GM23338 (cell line): ENCODE measurements around the gene CACNA1S. TPM values are rescaled to one million over a fixed set of nuclear protein-coding genes. Genes with fewer than 3 reads are reported as not detected.
A peak's percentile ranks its signal among the peaks of the same experiment; 100 is the strongest.

Experiments
- ATAC-seq: fragments of 200-7000 bp; cut with Tn5 transposase; 3 replicates; pipeline ENCODE4 v1.9.1; 2020
- DNase-seq: peaks from one replicate; pipeline ENCODE4 v3.0.0-alpha.2; 2015; ENCODE audit warnings: low spot score
- H2AFZ ChIP-seq: fragments of 200-600 bp; sonication (generic); 2 replicates; pipeline ENCODE4 v1.8.0; 2016; ENCODE audit warnings: antibody characterized with exemption, mild to moderate bottlenecking, moderate library complexity
- H3F3A ChIP-seq: fragments of 200-600 bp; sonication (generic); replicated peaks from 2 replicates; pipeline ENCODE4 v1.8.0; 2017; ENCODE audit warnings: antibody characterized with exemption, mixed run types, low read depth
- H3K27ac ChIP-seq: fragments of 200-600 bp; sonication (generic); 2 replicates; pipeline ENCODE4 v1.6.1; 2016; ENCODE audit warnings: low read depth
- H3K27me3 ChIP-seq: fragments of 200-600 bp; sonication (generic); 2 replicates; pipeline ENCODE4 v1.8.0; 2016; ENCODE audit warnings: mild to moderate bottlenecking, mixed run types, moderate library complexity; ENCODE audit not compliant: insufficient read depth
- H3K36me3 ChIP-seq: fragments of 200-600 bp; sonication (generic); 2 replicates; pipeline ENCODE4 v1.8.0; 2016; ENCODE audit warnings: mild to moderate bottlenecking; ENCODE audit not compliant: insufficient read depth
- H3K4me1 ChIP-seq: fragments of 200-600 bp; sonication (generic); 2 replicates; pipeline ENCODE4 v1.8.0; 2016; ENCODE audit warnings: mild to moderate bottlenecking, moderate library complexity; ENCODE audit not compliant: insufficient read depth
- H3K4me2 ChIP-seq: fragments of 200-600 bp; sonication (generic); 2 replicates; pipeline ENCODE4 v1.7.1; 2017; ENCODE audit warnings: mixed run types
- H3K4me3 ChIP-seq: fragments of 200-600 bp; sonication (generic); 2 replicates; pipeline ENCODE4 v1.6.1; 2016; ENCODE audit warnings: mixed run types
- H3K79me2 ChIP-seq: fragments of 200-600 bp; sonication (generic); replicated peaks from 2 replicates; pipeline ENCODE4 v1.8.0; 2017; ENCODE audit warnings: mild to moderate bottlenecking; ENCODE audit not compliant: insufficient read depth
- H3K9me2 ChIP-seq: fragments of 200-600 bp; sonication (generic); 2 replicates; pipeline ENCODE4 v1.8.0; 2017; ENCODE audit not compliant: insufficient read depth
- H4K20me1 ChIP-seq: fragments of 200-600 bp; sonication (generic); replicated peaks from 2 replicates; pipeline ENCODE4 v1.8.0; 2017; ENCODE audit warnings: mild to moderate bottlenecking; ENCODE audit not compliant: insufficient read depth
- H3K27ac Mint-ChIP-seq: 2 replicates; pipeline ENCODE4 v1.8.0; 2020; ENCODE audit warnings: inconsistent platforms, mild to moderate bottlenecking, moderate library complexity, mixed read lengths
- H3K27me3 Mint-ChIP-seq: 3 replicates; pipeline ENCODE4 v1.8.0; 2022; ENCODE audit warnings: low read depth, mild to moderate bottlenecking, moderate library complexity, mixed read lengths, inconsistent platforms; ENCODE audit not compliant: insufficient read depth, poor library complexity
- H3K36me3 Mint-ChIP-seq: 3 replicates; pipeline ENCODE4 v1.8.0; 2021; ENCODE audit warnings: low read depth, mild to moderate bottlenecking, inconsistent platforms, moderate library complexity, mixed read lengths
- H3K4me1 Mint-ChIP-seq: 3 replicates; pipeline ENCODE4 v1.8.0; 2020; ENCODE audit warnings: mild to moderate bottlenecking, inconsistent platforms, mixed read lengths
- H3K4me3 Mint-ChIP-seq: 3 replicates; pipeline ENCODE4 v1.8.0; 2021; ENCODE audit warnings: moderate library complexity, mild to moderate bottlenecking, inconsistent platforms, mixed read lengths
- H3K9me3 Mint-ChIP-seq: 3 replicates; pipeline ENCODE4 v1.8.0; 2020; ENCODE audit warnings: moderate library complexity, mild to moderate bottlenecking, inconsistent platforms, mixed read lengths
- CREB1 ChIP-seq: fragments of 250-450 bp; sonication (Bioruptor Pico); IDR thresholded peaks from 2 replicates; pipeline ENCODE4 v1.5.0; 2020; ENCODE audit warnings: low read depth, mild to moderate bottlenecking, moderate library complexity
- CTCF ChIP-seq, 2 experiments: fragments of 200-600 bp in 1 of 2; sonication (generic) in 1 of 2; conservative IDR thresholded peaks; 2 replicates each; pipeline versions ENCODE4 v1.5.1 to v1.6.1; 2016 to 2017; ENCODE audit warnings: antibody characterized with exemption in 2 of 2, low read depth in 2 of 2, mild to moderate bottlenecking in 2 of 2, moderate library complexity in 1 of 2
- ETS1 ChIP-seq: IDR thresholded peaks from 2 replicates; pipeline ENCODE4 v1.6.1; 2016; ENCODE audit warnings: antibody characterized with exemption
- EZH2 ChIP-seq: fragments of 200-600 bp; sonication (generic); IDR thresholded peaks from one replicate; pipeline ENCODE4 v1.8.0; 2017; ENCODE audit warnings: antibody characterized with exemption, mild to moderate bottlenecking, low read depth; ENCODE audit not compliant: unreplicated experiment
- EZH2phosphoT487 ChIP-seq: fragments of 200-600 bp; sonication (generic); IDR thresholded peaks from one replicate; pipeline ENCODE4 v1.8.1; 2018; ENCODE audit warnings: antibody characterized with exemption; ENCODE audit not compliant: unreplicated experiment
- JUNB ChIP-seq: IDR thresholded peaks from one replicate; pipeline ENCODE4 v1.6.1; 2016; ENCODE audit warnings: antibody characterized with exemption; ENCODE audit not compliant: unreplicated experiment
- NANOG ChIP-seq: IDR thresholded peaks from 2 replicates; pipeline ENCODE4 v1.6.1; 2016; ENCODE audit warnings: antibody characterized with exemption, borderline replicate concordance
- POLR2AphosphoS5 ChIP-seq: IDR thresholded peaks from 2 replicates; pipeline ENCODE4 v1.6.1; 2016; ENCODE audit warnings: antibody characterized with exemption, low read depth
- STAT1 ChIP-seq: IDR thresholded peaks from one replicate; pipeline ENCODE4 v1.6.1; 2016; ENCODE audit warnings: antibody characterized with exemption; ENCODE audit not compliant: unreplicated experiment
- ZNF114 ChIP-seq: fragments of 250-450 bp; sonication (Bioruptor Pico); IDR thresholded peaks from 2 replicates; pipeline ENCODE4 v1.5.0; 2020; ENCODE audit warnings: mild to moderate bottlenecking, moderate library complexity
- polyA plus RNA-seq: library from polyadenylated mRNA; unstranded; fragments of >200 nt; fragmentation: Nextera tagmentation; extraction: Ambion mirVana; gene quantifications from 2 replicates; pipeline ENCODE4 v1.2.1, GENCODE V29; 2016
- total RNA-seq: library from RNA; depleted of rRNA; stranded (reverse); fragments of >200 nt; shearing (Covaris generic); gene quantifications from 2 replicates; pipeline ENCODE4 v1.2.3, GENCODE V29; 2014
- TF ChIP-seq, protein P1 (sequence below): IDR thresholded peaks from one replicate; pipeline ENCODE4 v1.6.1; 2018; ENCODE audit warnings: antibody characterized with exemption; ENCODE audit not compliant: unreplicated experiment

The CACNA1S gene
- total and polyA plus RNA-seq, 2 experiments from 2014 or later, result 0.03 TPM; not detected in 1

GRCh38 chr1:201100169-201100930 lies 11.9 kb downstream of the CACNA1S start (continued):
- TF ChIP-seq CTCF (conservative IDR thresholded peaks at IDR 0.05; ENCODE audit: low read depth in 2 of 2), result no peak
- TF ChIP-seq STAT1, result no peak

GRCh38 chr1:201098992-201099677 lies 13.1 kb downstream of the CACNA1S start:
- Histone ChIP-seq H3K4me1 (0 out of 2 replicates have a peak, but pooled peaks cover 2% of the 10 kb centered on the region), H3K36me3 (no peaks in the 10 kb centered on the region), H3K27me3 (no peaks in the 10 kb centered on the region), H3K79me2 (no peaks in the 10 kb centered on the region), H3K9me2 (no peaks in the 10 kb centered on the region), H3K4me2 (no peak overlapping the region), H2AFZ (no peak overlapping the region), H3K27ac (no peak overlapping the region), H3K4me3 (no peak overlapping the region), H3F3A (no peaks in the 10 kb centered on the region), H4K20me1 (no peaks in the 10 kb centered on the region)
- Mint-ChIP-seq H3K4me1 (peaks cover 6% of the 10 kb centered on the region), H3K9me3 (no peaks in the 10 kb centered on the region), H3K4me3 (no peak overlapping the region), H3K27me3 (peaks cover 9% of the 10 kb centered on the region), H3K27ac (no peak overlapping the region; the same call in 1 of the 2 replicates), H3K36me3 (no peaks in the 10 kb centered on the region)
- no peak for DNase-seq
- peak; percentile 28; the same call in 2 of the 3 replicates for ATAC-seq
- TF ChIP-seq CREB1 (CRISPR knock-in tag) (no peak), EZH2 (no peak), JUNB (no peak), POLR2AphosphoS5 (no peak), NANOG (no peak), ETS1 (no peak), STAT1 (no peak), ZNF114 (no peak), EZH2phosphoT487 (no peak)
- TF ChIP-seq, protein P1, sequence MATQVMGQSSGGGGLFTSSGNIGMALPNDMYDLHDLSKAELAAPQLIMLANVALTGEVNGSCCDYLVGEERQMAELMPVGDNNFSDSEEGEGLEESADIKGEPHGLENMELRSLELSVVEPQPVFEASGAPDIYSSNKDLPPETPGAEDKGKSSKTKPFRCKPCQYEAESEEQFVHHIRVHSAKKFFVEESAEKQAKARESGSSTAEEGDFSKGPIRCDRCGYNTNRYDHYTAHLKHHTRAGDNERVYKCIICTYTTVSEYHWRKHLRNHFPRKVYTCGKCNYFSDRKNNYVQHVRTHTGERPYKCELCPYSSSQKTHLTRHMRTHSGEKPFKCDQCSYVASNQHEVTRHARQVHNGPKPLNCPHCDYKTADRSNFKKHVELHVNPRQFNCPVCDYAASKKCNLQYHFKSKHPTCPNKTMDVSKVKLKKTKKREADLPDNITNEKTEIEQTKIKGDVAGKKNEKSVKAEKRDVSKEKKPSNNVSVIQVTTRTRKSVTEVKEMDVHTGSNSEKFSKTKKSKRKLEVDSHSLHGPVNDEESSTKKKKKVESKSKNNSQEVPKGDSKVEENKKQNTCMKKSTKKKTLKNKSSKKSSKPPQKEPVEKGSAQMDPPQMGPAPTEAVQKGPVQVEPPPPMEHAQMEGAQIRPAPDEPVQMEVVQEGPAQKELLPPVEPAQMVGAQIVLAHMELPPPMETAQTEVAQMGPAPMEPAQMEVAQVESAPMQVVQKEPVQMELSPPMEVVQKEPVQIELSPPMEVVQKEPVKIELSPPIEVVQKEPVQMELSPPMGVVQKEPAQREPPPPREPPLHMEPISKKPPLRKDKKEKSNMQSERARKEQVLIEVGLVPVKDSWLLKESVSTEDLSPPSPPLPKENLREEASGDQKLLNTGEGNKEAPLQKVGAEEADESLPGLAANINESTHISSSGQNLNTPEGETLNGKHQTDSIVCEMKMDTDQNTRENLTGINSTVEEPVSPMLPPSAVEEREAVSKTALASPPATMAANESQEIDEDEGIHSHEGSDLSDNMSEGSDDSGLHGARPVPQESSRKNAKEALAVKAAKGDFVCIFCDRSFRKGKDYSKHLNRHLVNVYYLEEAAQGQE, result no peak
